Measurements from ENCODE around the gene FBXL17. TPM values are rescaled to one million over a fixed set of nuclear protein-coding genes. Genes with fewer than 3 reads are reported as not detected.
A peak's percentile ranks its signal among the peaks of the same experiment; 100 is the strongest.

Gene FBXL17
- total and polyA plus RNA-seq, 12 donors, result 5.9 to 47.4 (median 41.1) TPM

- 96 to 100% methylated on average over 1 of the region's 1 CpG for WGBS, 2 donors
- no peaks in the 10 kb centered on the region for H3K4me1 ChIP-seq
- no peaks in the 10 kb centered on the region for H3K27me3 ChIP-seq
- ATAC-seq, result no peak
- intact Hi-C loops (cut with DNase I), result no loop called here
- no peak for DNase-seq
- H3K4me3 ChIP-seq, result no peak overlapping the region
- no peak overlapping the region for H3K27ac ChIP-seq
- no peaks in the 10 kb centered on the region for H3K36me3 ChIP-seq
- TF ChIP-seq CTCF (IDR thresholded peaks at IDR 0.05), result no peak
- no peaks in the 10 kb centered on the region for H3K9me3 ChIP-seq
Measured at GRCh38 chr5:108129129-108129528, 252.8 kb downstream of the FBXL17 start.

GRCh38 chr5:108125771-108126511 is 256.0 kb downstream of the FBXL17 start:
- H3K36me3 ChIP-seq, result no peaks in the 10 kb centered on the region
- TF ChIP-seq CTCF (IDR thresholded peaks at IDR 0.05), result no peak
- no peak overlapping the region for H3K4me3 ChIP-seq
- intact Hi-C loops (cut with DNase I), result no loop called here
- H3K4me1 ChIP-seq, result peaks cover 0 to 11% (median 0%) of the 10 kb centered on the region in 9 donors
- ATAC-seq (no peak), DNase-seq (no peak)
- 89 to 90% methylated on average over 3 of the region's 3 CpGs for WGBS, 2 donors
- no peak overlapping the region for H3K27ac ChIP-seq
- no peaks in the 10 kb centered on the region for H3K27me3 ChIP-seq
- no peaks in the 10 kb centered on the region for H3K9me3 ChIP-seq

GRCh38 chr5:108124596-108124995 is 257.3 kb downstream of the FBXL17 start:
- no peaks in the 10 kb centered on the region for H3K27me3 ChIP-seq
- H3K4me3 ChIP-seq, result no peak overlapping the region
- no peak for DNase-seq
- peaks cover 0 to 11% (median 0%) of the 10 kb centered on the region in 9 donors for H3K4me1 ChIP-seq
- 92 to 97% methylated on average over 4 of the region's 4 CpGs for WGBS, 2 donors
- TF ChIP-seq CTCF (IDR thresholded peaks at IDR 0.05), result no peak
- H3K9me3 ChIP-seq, result no peaks in the 10 kb centered on the region
- intact Hi-C loops (cut with DNase I), result no loop called here
- ATAC-seq, result no peak
- no peaks in the 10 kb centered on the region for H3K36me3 ChIP-seq
- H3K27ac ChIP-seq, result no peak overlapping the region

GRCh38 chr5:108122702-108123101 is 259.2 kb downstream of the FBXL17 start:
- Histone ChIP-seq H3K4me3 (no peak overlapping the region), H3K27ac (no peak overlapping the region), H3K36me3 (no peaks in the 10 kb centered on the region), H3K9me3 (no peaks in the 10 kb centered on the region), H3K27me3 (no peaks in the 10 kb centered on the region), H3K4me1 (peaks cover 0 to 11% (median 0%) of the 10 kb centered on the region in 9 donors)
- intact Hi-C loops (cut with DNase I), result no loop called here
- TF ChIP-seq CTCF (IDR thresholded peaks at IDR 0.05), result no peak
- DNase-seq (no peak), ATAC-seq (peak in 5 of 8 donors; percentile 35 to 75 (median 57))
- WGBS, 2 donors, result 62 to 67% methylated on average over 4 of the region's 4 CpGs

Data from heart right ventricle (tissue), 16 donors.